ENCODE data around the gene MSI2.
"Not testable (repeated sequence)": the region's sequence is repeated elsewhere in the genome, so short reads cannot be mapped to it uniquely, and the experiment has no call there.

The MSI2 gene

GRCh38 chr17:57609125-57609877 is 353.0 kb downstream of the MSI2 start:
- DNase-seq (ENCODE audit: low read depth in 2 of 2) = no peak

- DNase-seq (ENCODE audit: low read depth in 2 of 2) = no peak
Measured at GRCh38 chr17:57609878-57610270, 353.6 kb downstream of the MSI2 start.

- no peak for DNase-seq (ENCODE audit: low read depth in 2 of 2)
Measured at GRCh38 chr17:57612202-57613071, 356.1 kb downstream of the MSI2 start.

- no peak for DNase-seq (ENCODE audit: low read depth in 2 of 2)
Measured at GRCh38 chr17:57614742-57615141, 358.4 kb downstream of the MSI2 start.

- no peak for DNase-seq (ENCODE audit: low read depth in 2 of 2)
Measured at GRCh38 chr17:57615836-57616757, 359.8 kb downstream of the MSI2 start.

- no peak for DNase-seq (ENCODE audit: low read depth in 2 of 2)
Measured at GRCh38 chr17:57617218-57617617, 360.9 kb downstream of the MSI2 start.

- DNase-seq (ENCODE audit: low read depth in 2 of 2) = no peak
Measured at GRCh38 chr17:57619061-57619937, 363.0 kb downstream of the MSI2 start.

- DNase-seq (ENCODE audit: low read depth in 2 of 2) = no peak
Measured at GRCh38 chr17:57620576-57620975, 364.3 kb downstream of the MSI2 start.

- DNase-seq (ENCODE audit: low read depth in 2 of 2) = not testable (repeated sequence)
Measured at GRCh38 chr17:57621791-57622190, 365.5 kb downstream of the MSI2 start.

- DNase-seq (ENCODE audit: low read depth in 2 of 2) = no peak
Measured at GRCh38 chr17:57622306-57622682, 366.0 kb downstream of the MSI2 start.

- DNase-seq (ENCODE audit: low read depth in 2 of 2) = no peak
Measured at GRCh38 chr17:57622683-57623433, 366.5 kb downstream of the MSI2 start.

- DNase-seq (ENCODE audit: low read depth in 2 of 2) = no peak
Measured at GRCh38 chr17:57623620-57624019, 367.3 kb downstream of the MSI2 start.

- DNase-seq (ENCODE audit: low read depth in 2 of 2) = no peak
Measured at GRCh38 chr17:57624386-57624785, 368.1 kb downstream of the MSI2 start.

- no peak for DNase-seq (ENCODE audit: low read depth in 2 of 2)
Measured at GRCh38 chr17:57625511-57625910, 369.2 kb downstream of the MSI2 start.

GRCh38 chr17:57625957-57626356 is 369.6 kb downstream of the MSI2 start:
- no peak for DNase-seq (ENCODE audit: low read depth in 2 of 2)

GRCh38 chr17:57626520-57627210 is 370.3 kb downstream of the MSI2 start:
- no peak for DNase-seq (ENCODE audit: low read depth in 2 of 2)

- no peak for DNase-seq (ENCODE audit: low read depth in 2 of 2)
Measured at GRCh38 chr17:57627591-57627990, 371.3 kb downstream of the MSI2 start.

GRCh38 chr17:57628421-57628820 is 372.1 kb downstream of the MSI2 start:
- no peak for DNase-seq (ENCODE audit: low read depth in 2 of 2)

- no peak for DNase-seq (ENCODE audit: low read depth in 2 of 2)
Measured at GRCh38 chr17:57629470-57629869, 373.1 kb downstream of the MSI2 start.

GRCh38 chr17:57629886-57630285 is 373.6 kb downstream of the MSI2 start:
- no peak for DNase-seq (ENCODE audit: low read depth in 2 of 2)

Data from stimulated activated CD8-positive, alpha-beta memory T cell treated with anti-CD3 and anti-CD28 coated beads, Interleukin-2, amount 100 ng/mL, for 1 hour (primary cell).